Umbilical cord (tissue), 2 donors: ENCODE data around the gene RPL36A. TPM values are rescaled to one million over a fixed set of nuclear protein-coding genes. Genes with fewer than 3 reads are reported as not detected.

ENCODE experiments used
- DNase-seq: peaks from one replicate; pipeline ENCODE4 v3.0.0-alpha.2; 2015; ENCODE audit warnings: low spot score
- total RNA-seq: library from RNA; depleted of rRNA; stranded (reverse); fragments of >200 nt; gene quantifications from one replicate; pipeline ENCODE4 v1.2.3, GENCODE V29; 2014; ENCODE audit warnings: low replicate concordance; ENCODE audit not compliant: insufficient read depth

Gene RPL36A
- total RNA-seq, 1 donor from 2014 or later: 283 TPM

DNA sequence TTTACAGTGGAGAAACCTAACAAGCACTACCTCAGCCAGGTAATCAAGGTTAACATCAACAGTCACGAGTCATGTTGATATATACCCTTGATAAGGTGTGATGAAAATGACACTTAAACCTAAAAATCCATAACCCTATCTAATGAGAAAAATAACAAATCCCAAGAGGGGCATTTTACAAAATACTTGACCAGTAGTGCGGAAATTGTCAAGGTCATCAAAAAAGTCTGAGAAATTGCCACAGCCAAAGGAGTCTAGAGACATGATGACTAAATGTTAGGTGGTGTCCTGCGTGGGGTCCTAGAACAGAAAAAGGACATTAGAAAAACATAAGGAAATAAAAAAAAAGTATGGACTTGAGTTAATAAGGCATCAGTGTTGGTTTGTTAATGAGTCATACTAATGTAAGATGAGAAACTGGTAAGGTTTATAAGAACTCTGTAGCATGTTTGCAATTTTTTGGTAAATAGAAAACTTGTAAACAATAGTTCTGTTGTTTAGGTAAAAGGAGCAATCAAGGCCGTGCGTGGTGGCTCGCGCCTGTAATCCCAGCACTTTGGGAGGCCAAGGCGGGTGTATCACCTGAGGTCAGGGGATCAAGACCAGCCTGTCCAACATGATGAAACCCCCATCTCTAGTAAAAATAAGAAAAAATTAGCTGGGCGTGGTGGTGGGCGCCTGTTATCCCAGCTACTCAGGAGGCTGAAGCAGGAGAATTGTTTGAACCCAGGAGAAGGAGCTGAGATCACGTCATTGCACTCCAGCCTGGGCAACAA is 2.9 kb downstream of the RPL36A start:
- DNase-seq: no peak

GRCh38 chrX:101394372-101394771 is 3.6 kb downstream of the RPL36A start:
- no peak for DNase-seq

GRCh38 chrX:101395789-101396188 is 5.0 kb downstream of the RPL36A start:
- no peak for DNase-seq

DNA sequence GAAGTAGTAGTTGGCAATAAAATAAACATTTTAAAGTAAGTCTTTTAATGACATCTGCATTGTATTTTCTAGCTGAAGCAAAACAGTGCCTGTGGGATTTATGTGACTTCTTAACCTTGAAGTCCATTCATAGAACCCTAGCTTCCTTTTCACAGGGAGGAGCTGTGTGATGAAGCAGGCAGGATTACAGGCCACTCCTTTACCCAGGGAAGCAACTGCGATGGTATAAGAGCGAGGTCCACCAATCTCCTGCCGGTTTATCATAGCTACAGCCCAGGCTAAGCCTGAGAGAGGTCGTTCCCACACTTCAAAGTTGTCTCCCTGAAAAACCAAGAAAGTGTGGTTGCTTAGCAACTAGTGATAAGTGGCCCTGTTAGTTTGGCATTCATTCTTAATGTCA is 7.0 kb downstream of the RPL36A start:
- DNase-seq: no peak

DNA sequence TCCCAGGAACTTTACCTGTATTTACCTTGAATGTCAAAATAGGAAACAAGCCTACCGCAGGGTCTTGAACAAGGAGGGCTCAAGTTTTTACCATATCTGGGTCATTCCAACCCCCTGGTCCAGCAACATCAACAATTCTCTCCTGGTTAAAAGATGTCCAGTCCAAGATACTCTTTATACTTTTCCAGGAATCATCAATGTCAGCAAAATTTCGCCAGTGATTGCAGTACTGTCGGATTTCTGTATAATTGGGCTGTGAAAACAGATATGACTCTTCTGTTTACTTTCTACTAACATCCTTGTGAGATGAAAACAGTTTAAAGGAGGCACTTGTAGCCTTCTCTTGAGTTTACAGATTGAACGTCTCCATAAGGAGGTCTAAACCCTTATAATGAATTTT is 7.9 kb downstream of the RPL36A start:
- DNase-seq: no peak

DNA sequence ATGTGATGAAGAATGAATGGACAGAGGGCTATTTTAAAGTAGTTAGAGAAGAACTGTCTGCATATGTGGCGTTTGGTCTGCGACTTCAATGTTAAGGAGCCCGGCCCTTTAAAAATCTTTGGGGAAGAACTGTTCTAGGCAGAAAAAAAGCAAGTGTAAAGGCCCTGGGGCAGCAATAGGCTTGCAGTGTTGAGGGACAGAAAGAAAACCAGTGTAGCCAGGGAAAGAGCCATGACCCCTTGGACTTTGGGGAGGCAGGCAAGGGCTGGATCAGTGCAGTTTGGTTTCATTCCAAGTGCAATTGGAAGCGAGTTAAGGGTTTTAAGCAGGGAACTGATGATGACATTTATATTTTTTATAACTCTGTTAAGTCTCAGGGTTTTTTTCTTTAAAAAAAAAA is 9.0 kb downstream of the RPL36A start:
- DNase-seq: no peak

DNA sequence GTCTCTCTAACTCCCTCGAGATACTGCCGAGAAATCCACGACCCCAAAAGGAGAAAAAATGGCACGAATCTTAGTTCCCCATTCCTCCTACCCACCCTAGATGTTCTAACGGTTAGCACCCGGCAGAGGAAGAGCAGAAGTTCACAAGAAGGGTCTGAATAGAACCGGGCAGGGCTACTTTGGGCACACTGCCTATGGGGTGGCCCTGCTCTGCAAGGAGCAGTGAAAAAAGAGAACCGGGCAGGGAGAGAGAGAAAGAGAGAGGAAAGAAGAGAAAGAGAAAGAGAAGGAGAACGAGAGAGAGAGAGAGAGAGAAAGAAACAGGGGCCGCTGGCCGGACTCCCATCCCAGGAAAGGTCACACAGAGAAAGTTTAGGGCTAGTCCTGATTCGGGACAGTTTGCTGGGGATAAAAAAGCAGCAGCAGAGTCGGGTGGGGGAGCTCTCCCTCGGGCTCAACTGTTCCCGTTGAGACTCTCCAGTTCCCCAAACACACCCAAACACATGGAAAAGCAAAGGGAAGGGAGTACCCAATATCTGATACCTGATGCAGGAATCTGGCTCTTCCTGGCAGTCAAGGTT is 16.4 kb downstream of the RPL36A start:
- no peak for DNase-seq

DNA sequence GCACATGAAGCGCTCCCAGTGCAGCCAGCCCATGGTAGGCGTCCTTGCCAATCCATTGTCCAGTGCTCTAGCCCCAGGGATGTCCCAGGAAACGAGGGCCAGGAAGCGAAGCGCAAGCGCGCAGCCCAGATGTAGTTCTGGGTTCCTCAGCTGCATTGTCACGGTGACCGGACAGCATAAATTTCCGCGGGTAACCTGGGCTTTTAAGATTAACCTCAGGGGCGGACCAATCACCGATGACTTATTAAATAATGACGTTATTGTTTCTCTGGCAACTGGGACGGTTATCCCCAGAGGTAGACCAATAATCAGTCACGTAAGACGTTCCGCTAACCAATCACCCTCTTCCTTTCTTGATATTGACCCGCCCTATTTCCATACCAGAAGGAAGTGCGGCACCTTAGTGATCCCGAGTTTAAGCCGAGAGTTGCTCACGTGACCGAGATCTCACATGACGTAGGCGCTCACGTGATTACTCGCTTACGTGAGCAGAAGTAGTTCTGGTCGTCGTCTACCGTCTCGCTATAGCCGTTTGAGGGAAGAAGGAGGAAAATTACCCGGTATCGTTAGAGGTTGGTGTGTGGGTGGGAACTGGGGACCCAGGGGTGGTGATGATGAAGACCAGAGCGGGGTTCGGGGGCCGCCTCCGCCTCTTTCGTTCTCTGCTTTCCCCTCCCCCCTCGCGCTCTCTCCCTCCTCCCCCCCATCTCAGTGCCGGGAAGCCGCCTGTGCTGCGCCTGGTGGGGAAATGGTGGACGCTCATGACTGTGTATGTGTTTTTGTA is 17.1 kb downstream of the RPL36A start, which contains the start of the genes GLA and HNRNPH2:
TSS of gene GLA (minus strand) at position 178 of the 784 bp plus-strand sequence. CDS start at position 156, 22 bp downstream.
TSS of gene HNRNPH2 (plus strand) at position 475 of the 784 bp plus-strand sequence. CDS start 3,767 bp downstream, outside the sequence.
- peak; percentile 98 for DNase-seq

GRCh38 chrX:101408532-101408841 is 17.7 kb downstream of the RPL36A start:
- no peak for DNase-seq

- DNase-seq: peak; percentile 4
These were observed 18.2 kb downstream of the RPL36A start for GRCh38 chrX:101409043-101409442.

- DNase-seq: peak; percentile 46
These were observed 19.6 kb downstream of the RPL36A start for GRCh38 chrX:101410461-101410860.

GRCh38 chrX:101411984-101412383 is 21.2 kb downstream of the RPL36A start:
- DNase-seq: no peak

DNA sequence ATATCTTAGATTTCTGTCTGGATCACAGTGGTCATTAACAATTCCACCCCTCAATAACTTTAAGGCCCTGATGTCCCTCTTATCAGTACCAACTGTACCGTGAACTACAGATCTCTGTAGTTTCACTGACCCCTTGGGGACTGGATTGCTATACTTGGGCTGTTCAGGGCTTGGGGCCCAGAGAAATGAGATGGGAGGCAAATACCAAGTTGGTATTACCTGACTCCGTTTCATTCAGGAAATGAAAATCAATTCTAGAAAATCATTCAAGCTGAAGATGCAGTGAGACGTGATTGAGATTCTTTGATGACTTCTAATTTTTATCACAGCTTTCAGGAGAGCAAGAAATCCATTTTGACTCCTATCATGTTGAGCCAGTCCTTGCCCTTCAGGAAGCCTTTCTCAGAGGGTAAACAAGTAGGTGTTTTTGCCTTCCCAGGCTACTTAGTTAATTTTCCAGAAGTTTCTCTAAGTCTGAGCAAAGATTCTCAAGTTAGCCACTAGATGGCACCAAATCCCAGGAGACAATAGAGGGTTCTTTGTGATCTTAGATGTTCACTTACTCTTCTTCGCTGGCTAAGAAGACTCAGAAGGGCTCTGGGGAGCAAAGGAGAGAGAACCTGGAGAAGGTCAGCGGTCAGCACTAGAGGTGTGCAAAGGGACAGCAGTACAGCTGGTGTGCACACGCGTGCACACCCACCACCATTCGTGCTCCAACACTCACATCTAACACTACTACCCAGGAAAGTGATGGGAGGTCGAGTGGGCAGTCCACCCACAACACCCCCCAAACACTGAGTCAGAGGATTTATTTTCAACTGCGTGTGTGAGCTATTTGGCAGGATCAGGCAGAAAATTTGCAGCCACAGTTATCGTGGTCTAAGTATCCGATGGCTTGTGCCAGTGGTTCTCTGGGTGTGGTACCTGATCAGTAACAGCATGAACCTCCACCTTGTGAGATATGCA is 24.7 kb downstream of the RPL36A start:
- peak; percentile 78 for DNase-seq

GRCh38 chrX:101416691-101417090 is 25.9 kb downstream of the RPL36A start:
- peak; percentile 24 for DNase-seq

GRCh38 chrX:101417190-101417589 is 26.4 kb downstream of the RPL36A start:
- DNase-seq: peak; percentile 54

DNA sequence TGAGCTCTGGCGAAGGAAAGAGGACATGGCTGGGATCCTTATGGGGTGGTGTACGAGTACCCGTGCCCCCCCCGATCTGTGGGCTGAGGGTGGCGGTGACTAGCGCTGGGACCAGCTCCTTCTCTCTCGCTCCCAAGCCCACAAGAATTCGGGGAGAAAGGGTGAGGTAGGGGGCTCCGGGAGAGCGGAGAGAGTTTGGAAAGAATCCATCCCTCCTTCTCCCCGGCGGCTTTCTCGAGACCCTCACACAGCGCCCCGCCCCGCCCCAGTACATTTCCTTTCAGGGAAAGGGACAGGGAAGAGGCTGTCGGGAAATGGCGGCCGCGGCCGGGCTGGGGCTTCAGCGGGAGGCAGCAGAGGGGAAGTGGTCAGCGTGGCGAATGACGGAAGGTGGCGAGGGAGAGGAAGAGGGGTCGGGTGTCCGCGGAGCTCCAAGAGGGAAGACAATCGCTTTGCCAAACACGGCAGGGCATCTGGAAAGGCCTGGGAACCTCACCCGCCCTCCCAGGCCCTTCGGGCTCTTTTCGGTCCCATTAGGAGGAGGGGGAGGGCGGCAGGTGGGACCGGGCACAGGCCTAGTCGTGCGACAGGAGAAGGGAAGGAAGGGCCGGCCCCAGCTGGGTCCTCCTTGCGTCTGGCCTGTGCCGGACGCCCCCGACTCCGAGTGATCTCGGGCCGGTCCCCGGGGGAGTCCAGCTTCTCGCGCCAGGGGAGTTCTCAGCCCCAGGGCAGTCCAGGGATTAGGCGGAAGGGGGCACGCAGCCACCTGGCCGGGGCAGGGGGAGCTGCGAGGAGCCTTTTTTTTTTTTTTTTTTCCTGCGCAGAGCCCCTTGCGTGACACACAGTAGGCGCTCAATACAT is 27.4 kb downstream of the RPL36A start:
- peak; percentile 67 for DNase-seq

- no peak for DNase-seq
These were observed 28.7 kb downstream of the RPL36A start for GRCh38 chrX:101419489-101419888.

- no peak for DNase-seq
These were observed 37.1 kb downstream of the RPL36A start for GRCh38 chrX:101427954-101428353.

GRCh38 chrX:101429934-101430333 is 39.1 kb downstream of the RPL36A start:
- DNase-seq: no peak

GRCh38 chrX:101430457-101431078 is 39.8 kb downstream of the RPL36A start:
- no peak for DNase-seq
